ENCODE measurements around the gene ZBTB24. TPM values are rescaled to one million over a fixed set of nuclear protein-coding genes. Genes with fewer than 3 reads are reported as not detected.

ZBTB24 gene
- total RNA-seq, 2 donors from 2014 or later, result 3.7 to 4.5 TPM

DNA sequence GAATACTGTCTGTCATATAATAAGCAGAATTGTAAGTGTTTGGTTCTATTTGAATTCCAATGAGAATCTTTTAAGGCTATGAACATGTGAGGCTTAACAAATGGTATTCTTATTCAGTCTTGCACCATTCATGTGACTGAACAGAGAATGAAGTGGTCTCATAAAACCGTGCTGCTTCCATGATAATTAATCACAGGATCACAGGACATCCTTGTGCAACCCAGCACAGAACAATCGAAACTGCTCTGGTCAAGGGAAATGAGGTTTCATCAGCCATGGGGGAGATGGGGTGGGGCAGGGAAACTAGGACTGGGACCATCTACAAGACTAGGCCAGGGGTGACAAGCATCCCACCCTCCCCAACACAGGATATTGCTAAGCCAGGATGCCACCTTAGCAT is 48.6 kb downstream of the ZBTB24 start:
- H3K9me3 ChIP-seq, result no peaks in the 10 kb centered on the region
- peaks cover 0 to 4% of the 10 kb centered on the region in 2 donors for H3K4me1 ChIP-seq
- no peak overlapping the region for H3K4me3 ChIP-seq
- no peak overlapping the region for H3K27ac ChIP-seq
- H3K36me3 ChIP-seq, result no peaks in the 10 kb centered on the region
- no peak for DNase-seq (ENCODE audit: low spot score)
- TF ChIP-seq, protein P1, sequence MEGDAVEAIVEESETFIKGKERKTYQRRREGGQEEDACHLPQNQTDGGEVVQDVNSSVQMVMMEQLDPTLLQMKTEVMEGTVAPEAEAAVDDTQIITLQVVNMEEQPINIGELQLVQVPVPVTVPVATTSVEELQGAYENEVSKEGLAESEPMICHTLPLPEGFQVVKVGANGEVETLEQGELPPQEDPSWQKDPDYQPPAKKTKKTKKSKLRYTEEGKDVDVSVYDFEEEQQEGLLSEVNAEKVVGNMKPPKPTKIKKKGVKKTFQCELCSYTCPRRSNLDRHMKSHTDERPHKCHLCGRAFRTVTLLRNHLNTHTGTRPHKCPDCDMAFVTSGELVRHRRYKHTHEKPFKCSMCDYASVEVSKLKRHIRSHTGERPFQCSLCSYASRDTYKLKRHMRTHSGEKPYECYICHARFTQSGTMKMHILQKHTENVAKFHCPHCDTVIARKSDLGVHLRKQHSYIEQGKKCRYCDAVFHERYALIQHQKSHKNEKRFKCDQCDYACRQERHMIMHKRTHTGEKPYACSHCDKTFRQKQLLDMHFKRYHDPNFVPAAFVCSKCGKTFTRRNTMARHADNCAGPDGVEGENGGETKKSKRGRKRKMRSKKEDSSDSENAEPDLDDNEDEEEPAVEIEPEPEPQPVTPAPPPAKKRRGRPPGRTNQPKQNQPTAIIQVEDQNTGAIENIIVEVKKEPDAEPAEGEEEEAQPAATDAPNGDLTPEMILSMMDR (IDR thresholded peaks at IDR 0.05), result no peak
- H3K27me3 ChIP-seq, result no peaks in the 10 kb centered on the region

DNA sequence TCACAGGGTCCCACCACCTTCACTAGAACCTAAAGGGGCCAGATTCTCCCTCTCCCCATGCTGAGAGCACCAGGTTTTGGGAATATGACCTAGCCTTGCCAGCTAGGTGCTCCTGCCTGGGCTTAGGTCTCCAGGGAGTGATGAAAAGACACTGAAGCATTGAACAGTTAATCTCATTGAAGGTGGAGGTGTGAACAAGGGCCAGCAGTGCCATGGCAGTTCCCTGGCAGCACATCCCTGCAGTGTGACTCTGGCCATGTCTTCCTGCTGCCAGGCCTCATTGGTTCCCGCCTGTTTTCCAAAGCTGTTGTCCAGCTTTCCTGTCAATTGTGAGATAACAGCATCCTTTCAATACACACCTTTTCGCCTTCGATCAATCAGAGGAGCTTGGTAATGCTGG is 53.5 kb downstream of the ZBTB24 start:
- TF ChIP-seq, protein P1 (IDR thresholded peaks at IDR 0.05), result no peak
- Histone ChIP-seq H3K27ac (no peak overlapping the region), H3K4me3 (no peak overlapping the region), H3K36me3 (no peaks in the 10 kb centered on the region), H3K4me1 (peaks cover 0 to 5% of the 10 kb centered on the region in 2 donors), H3K27me3 (no peaks in the 10 kb centered on the region), H3K9me3 (no peaks in the 10 kb centered on the region)
- DNase-seq (ENCODE audit: low spot score), result no peak

DNA sequence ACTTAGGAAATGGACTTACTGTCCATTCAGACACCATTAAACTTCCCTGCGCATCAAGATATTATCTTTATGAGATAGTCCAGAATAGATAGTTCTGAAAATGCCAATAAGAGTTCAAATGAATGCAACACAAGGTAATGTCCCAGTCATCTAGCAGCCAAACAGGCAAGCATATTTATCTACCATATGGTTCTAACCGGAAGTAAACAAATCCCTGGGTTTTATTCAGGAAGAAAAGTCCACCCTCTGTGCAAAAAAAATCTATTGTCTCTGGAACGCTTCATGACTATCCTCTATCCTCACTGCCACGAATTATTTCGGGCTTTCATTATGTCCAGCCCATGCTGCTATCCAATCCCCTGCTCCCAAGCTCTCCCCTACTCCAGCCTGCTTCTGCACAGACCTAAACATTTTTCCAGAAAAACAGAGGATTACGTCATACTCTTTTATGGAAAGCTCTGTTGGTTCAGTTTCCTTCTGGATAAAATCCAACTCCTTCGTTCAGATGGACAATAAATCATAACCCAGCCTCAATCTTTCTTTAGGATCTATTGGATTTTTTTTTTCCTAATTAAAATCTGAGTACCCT is 54.0 kb downstream of the ZBTB24 start:
- Histone ChIP-seq H3K36me3 (no peaks in the 10 kb centered on the region), H3K4me3 (no peak overlapping the region), H3K27ac (no peak overlapping the region), H3K27me3 (no peaks in the 10 kb centered on the region), H3K4me1 (peaks cover 0 to 5% of the 10 kb centered on the region in 2 donors), H3K9me3 (no peaks in the 10 kb centered on the region)
- TF ChIP-seq, protein P1 (IDR thresholded peaks at IDR 0.05), result no peak
- no peak for DNase-seq (ENCODE audit: low spot score)

DNA sequence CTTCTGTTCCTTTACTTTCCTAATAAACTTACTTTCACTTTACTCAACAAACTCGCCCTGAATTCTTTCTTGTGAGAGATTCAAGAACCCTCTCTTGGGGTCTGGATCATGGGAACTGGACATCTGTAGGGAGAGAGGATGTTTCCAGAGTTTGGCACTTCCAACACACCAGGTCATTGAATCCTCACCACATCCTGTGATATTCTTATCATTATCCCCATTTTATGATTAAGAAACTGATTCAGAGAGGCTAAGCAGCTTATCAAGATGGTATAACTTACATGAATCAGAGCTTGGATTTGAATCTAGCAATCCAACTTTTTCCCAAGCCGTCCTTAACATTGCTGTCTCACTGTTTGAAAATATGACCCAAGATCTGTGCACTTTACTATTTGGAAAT is 58.1 kb downstream of the ZBTB24 start:
- Histone ChIP-seq H3K27me3 (no peaks in the 10 kb centered on the region), H3K9me3 (no peaks in the 10 kb centered on the region), H3K36me3 (no peaks in the 10 kb centered on the region), H3K27ac (no peak overlapping the region), H3K4me3 (no peak overlapping the region), H3K4me1 (peaks cover 0 to 5% of the 10 kb centered on the region in 2 donors)
- TF ChIP-seq, protein P1 (IDR thresholded peaks at IDR 0.05), result no peak
- no peak for DNase-seq (ENCODE audit: low spot score)

DNA sequence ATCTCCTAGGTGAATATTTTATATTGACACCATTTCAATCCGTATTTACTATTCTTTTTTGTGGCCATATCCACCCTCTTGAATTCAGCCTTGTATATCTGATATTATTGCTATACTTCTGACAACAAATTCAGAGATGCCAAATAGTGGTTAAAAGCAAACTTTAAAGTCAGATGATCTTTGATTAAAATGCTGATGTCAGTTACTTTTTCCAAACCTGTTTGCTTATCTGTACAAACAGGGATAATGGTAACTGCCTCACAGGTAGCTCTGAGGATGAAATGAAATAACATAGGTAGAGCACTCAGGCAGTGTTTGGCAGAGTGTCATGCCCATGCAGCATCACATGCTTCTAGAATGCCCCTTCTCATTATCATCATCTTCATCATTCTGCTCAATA is 61.8 kb downstream of the ZBTB24 start:
- Histone ChIP-seq H3K4me1 (no peaks in the 10 kb centered on the region), H3K36me3 (no peaks in the 10 kb centered on the region), H3K4me3 (no peak overlapping the region), H3K27me3 (no peaks in the 10 kb centered on the region), H3K27ac (no peak overlapping the region), H3K9me3 (no peaks in the 10 kb centered on the region)
- TF ChIP-seq, protein P1 (IDR thresholded peaks at IDR 0.05), result no peak
- no peak for DNase-seq (ENCODE audit: low spot score)

DNA sequence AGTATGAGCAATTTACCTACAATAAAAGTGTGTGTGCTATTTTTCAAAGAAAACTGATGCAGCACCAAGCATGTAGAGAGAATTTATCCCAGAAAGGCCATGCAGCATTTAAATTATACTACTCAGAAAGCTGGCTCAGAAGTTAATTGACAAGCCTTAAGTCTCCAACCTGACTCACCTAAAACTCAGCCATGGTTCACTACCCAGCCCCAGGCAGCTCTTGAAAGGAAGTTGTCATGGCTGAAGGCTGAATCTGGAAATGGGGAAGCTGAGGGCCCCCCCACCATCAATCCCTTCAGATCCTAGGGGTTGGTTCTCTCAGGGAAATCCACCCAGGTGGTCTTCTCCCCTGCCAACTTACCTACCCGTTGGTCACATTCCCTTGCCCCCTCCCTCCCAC is 62.3 kb downstream of the ZBTB24 start:
- no peaks in the 10 kb centered on the region for H3K27me3 ChIP-seq
- no peaks in the 10 kb centered on the region for H3K36me3 ChIP-seq
- no peaks in the 10 kb centered on the region for H3K9me3 ChIP-seq
- TF ChIP-seq, protein P1 (IDR thresholded peaks at IDR 0.05), result no peak
- no peak overlapping the region for H3K4me3 ChIP-seq
- no peak overlapping the region for H3K27ac ChIP-seq
- H3K4me1 ChIP-seq, result no peaks in the 10 kb centered on the region
- no peak for DNase-seq (ENCODE audit: low spot score)
